Neural cell (in vitro differentiated cells): ENCODE measurements around the gene PRDM4. TPM values are rescaled to one million over a fixed set of nuclear protein-coding genes. Genes with fewer than 3 reads are reported as not detected.

Source experiments
- H2AFZ ChIP-seq: fragments of 200-600, 300-800 bp; sonication (generic), shearing (Covaris generic); 2 replicates; pipeline ENCODE4 v1.6.0; 2014; ENCODE audit warnings: low read depth, mild to moderate bottlenecking, antibody characterized with exemption, low read length, moderate library complexity
- H3F3A ChIP-seq: fragments of 200-600 bp; shearing (Covaris generic); 2 replicates; pipeline ENCODE4 v1.6.1; 2016; ENCODE audit warnings: mild to moderate bottlenecking, moderate library complexity, mixed read lengths, antibody characterized with exemption, low read length; ENCODE audit not compliant: insufficient read depth, poor library complexity, severe bottlenecking
- H3K27ac ChIP-seq: fragments of 200-600, 300-800 bp; sonication (generic), shearing (Covaris generic); 2 replicates; pipeline ENCODE4 v1.5.1; 2014; ENCODE audit warnings: mild to moderate bottlenecking, low read length, moderate library complexity
- H3K27me3 ChIP-seq: fragments of 300-800, 200-600 bp; sonication (generic), shearing (Covaris generic); 2 replicates; pipeline ENCODE4 v1.6.0; 2014; ENCODE audit warnings: mild to moderate bottlenecking, low read depth, low read length, moderate library complexity; ENCODE audit not compliant: insufficient read depth
- H3K36me3 ChIP-seq: fragments of 300-800, 200-600 bp; sonication (generic), shearing (Covaris generic); 2 replicates; pipeline ENCODE4 v1.5.1; 2014; ENCODE audit warnings: mild to moderate bottlenecking, antibody characterized with exemption, low read length, moderate library complexity; ENCODE audit not compliant: insufficient read depth
- H3K4me2 ChIP-seq: fragments of 300-800, 200-600 bp; sonication (generic), shearing (Covaris generic); 2 replicates; pipeline ENCODE4 v1.6.0; 2014; ENCODE audit warnings: mild to moderate bottlenecking, low read length
- H3K4me3 ChIP-seq: fragments of 300-800, 200-600 bp; sonication (generic), shearing (Covaris generic); 2 replicates; pipeline ENCODE4 v1.5.1; 2014; ENCODE audit warnings: mild to moderate bottlenecking, low read length, moderate library complexity
- H3K79me2 ChIP-seq: fragments of 200-600 bp; shearing (Covaris generic); replicated peaks from 2 replicates; pipeline ENCODE4 v1.6.0; 2014; ENCODE audit warnings: mild to moderate bottlenecking, low read length, moderate library complexity; ENCODE audit not compliant: insufficient read depth
- H3K9ac ChIP-seq: fragments of 300-800, 200-600 bp; sonication (generic), shearing (Covaris generic); 2 replicates; pipeline ENCODE4 v1.6.1; 2016; ENCODE audit warnings: mild to moderate bottlenecking, low read length, mixed read lengths
- H3K9me2 ChIP-seq: fragments of 200-600 bp; shearing (Covaris generic); 2 replicates; pipeline ENCODE4 v1.6.1; 2016; ENCODE audit warnings: mild to moderate bottlenecking, low read length, mixed read lengths; ENCODE audit not compliant: insufficient read depth
- H3K9me3 ChIP-seq: fragments of 200-600, 300-800 bp; sonication (generic), shearing (Covaris generic); 2 replicates; pipeline ENCODE4 v1.6.1; 2016; ENCODE audit warnings: mild to moderate bottlenecking, mixed run types, low read length, moderate library complexity, mixed read lengths
- H4K20me1 ChIP-seq: fragments of 200-600 bp; shearing (Covaris generic); 2 replicates; pipeline ENCODE4 v1.6.1; 2016; ENCODE audit warnings: mild to moderate bottlenecking, mixed run types; ENCODE audit not compliant: insufficient read depth
- CTCF ChIP-seq: fragments of 450-650 bp; IDR thresholded peaks from 2 replicates; pipeline ENCODE4 v1.5.1; 2014; ENCODE audit warnings: antibody characterized with exemption, mild to moderate bottlenecking, moderate library complexity; ENCODE audit not compliant: poor library complexity, severe bottlenecking
- EP300 ChIP-seq: fragments of 450-650 bp; conservative IDR thresholded peaks from 2 replicates; pipeline ENCODE4 v1.6.1; 2014; ENCODE audit warnings: antibody characterized with exemption, mild to moderate bottlenecking, moderate library complexity; ENCODE audit not compliant: poor library complexity, severe bottlenecking
- EZH2 ChIP-seq: fragments of 200-600, 300-800 bp; shearing (Covaris generic), sonication (generic); IDR thresholded peaks from 2 replicates; pipeline ENCODE4 v1.6.1; 2014; ENCODE audit warnings: antibody characterized with exemption, low read length, borderline replicate concordance, mild to moderate bottlenecking; ENCODE audit not compliant: insufficient read depth, poor library complexity, severe bottlenecking
- MXI1 ChIP-seq: fragments of 450-650 bp; conservative IDR thresholded peaks from 2 replicates; pipeline ENCODE4 v1.6.1; 2014; ENCODE audit warnings: antibody characterized with exemption, mild to moderate bottlenecking; ENCODE audit not compliant: poor library complexity, severe bottlenecking
- POLR2AphosphoS5 ChIP-seq: IDR thresholded peaks from 2 replicates; pipeline ENCODE4 v1.6.1; 2012
- RAD21 ChIP-seq: fragments of 450-650 bp; conservative IDR thresholded peaks from 2 replicates; pipeline ENCODE4 v1.6.1; 2014; ENCODE audit warnings: antibody characterized with exemption, mild to moderate bottlenecking, moderate library complexity
- REST ChIP-seq: IDR thresholded peaks from 2 replicates; pipeline ENCODE4 v1.6.1; 2012; ENCODE audit warnings: borderline replicate concordance
- SMC3 ChIP-seq: fragments of 450-650 bp; conservative IDR thresholded peaks from 2 replicates; pipeline ENCODE4 v1.6.1; 2014; ENCODE audit warnings: antibody characterized with exemption, mild to moderate bottlenecking, moderate library complexity; ENCODE audit not compliant: poor library complexity
- TAF1 ChIP-seq: IDR thresholded peaks from 2 replicates; pipeline ENCODE4 v1.6.1; 2012; ENCODE audit warnings: low read depth
- polyA plus RNA-seq: library from polyadenylated mRNA; depleted of rRNA; stranded (reverse); fragments of >200 nt; gene quantifications from 2 replicates; pipeline ENCODE4 v1.2.3, GENCODE V29; 2014

The PRDM4 gene
- polyA plus RNA-seq, 1 donor from 2014 or later, result 46.0 TPM

- no peaks in the 10 kb centered on the region for H4K20me1 ChIP-seq
- no peak overlapping the region for H3K4me3 ChIP-seq
- no peak overlapping the region for H3K4me2 ChIP-seq
- no peaks in the 10 kb centered on the region for H3K36me3 ChIP-seq
- H3K9me3 ChIP-seq, result no peaks in the 10 kb centered on the region
- TF ChIP-seq MXI1, result no peak
- no peak for TF ChIP-seq POLR2AphosphoS5
- no peak for TF ChIP-seq RAD21
- no peak for TF ChIP-seq SMC3
- no peak for TF ChIP-seq EZH2
- no peak for TF ChIP-seq TAF1
- TF ChIP-seq REST, result no peak
- no peak for TF ChIP-seq EP300
- no peak for TF ChIP-seq CTCF
- H2AFZ ChIP-seq, result no peak overlapping the region
- no peak overlapping the region for H3K27ac ChIP-seq
- no peak overlapping the region for H3K9ac ChIP-seq
- H3K9me2 ChIP-seq, result no peaks in the 10 kb centered on the region
- no peaks in the 10 kb centered on the region for H3K79me2 ChIP-seq
- no peaks in the 10 kb centered on the region for H3F3A ChIP-seq
- H3K27me3 ChIP-seq, result no peaks in the 10 kb centered on the region
Observed at GRCh38 chr12:107791465-107792089, 30.6 kb upstream of the PRDM4 start.

GRCh38 chr12:107788690-107789458 is 27.9 kb upstream of the PRDM4 start:
- Histone ChIP-seq H3K4me3 (no peak overlapping the region), H3K9me2 (no peaks in the 10 kb centered on the region), H3K79me2 (no peaks in the 10 kb centered on the region), H3K9me3 (no peaks in the 10 kb centered on the region), H3K4me2 (no peak overlapping the region), H3K36me3 (no peaks in the 10 kb centered on the region), H3K27ac (no peak overlapping the region), H3K27me3 (no peaks in the 10 kb centered on the region), H2AFZ (no peak overlapping the region), H4K20me1 (no peaks in the 10 kb centered on the region), H3F3A (no peaks in the 10 kb centered on the region), H3K9ac (no peak overlapping the region)
- no peak for TF ChIP-seq POLR2AphosphoS5
- no peak for TF ChIP-seq CTCF
- no peak for TF ChIP-seq TAF1
- TF ChIP-seq EZH2, result no peak
- TF ChIP-seq MXI1, result no peak
- no peak for TF ChIP-seq SMC3
- TF ChIP-seq REST, result no peak
- TF ChIP-seq RAD21, result no peak
- no peak for TF ChIP-seq EP300
